SK-N-SH (cell line): ENCODE results near the gene MYO1B.

Source experiments
- CTCF ChIP-seq: fragments of 200-600 bp; sonication (generic); IDR thresholded peaks from 2 replicates; pipeline ENCODE4 v1.6.1; 2017; ENCODE audit warnings: antibody characterized with exemption, mild to moderate bottlenecking, moderate library complexity
- EZH2phosphoT487 ChIP-seq: fragments of 200-600 bp; sonication (generic); IDR thresholded peaks from 2 replicates; pipeline ENCODE4 v1.6.1; 2017; ENCODE audit warnings: low read depth, mixed run types, mild to moderate bottlenecking, antibody characterized with exemption, moderate library complexity, borderline replicate concordance
- GABPA ChIP-seq: IDR thresholded peaks from 2 replicates; pipeline ENCODE4 v1.4.0; 2012; ENCODE audit warnings: low read depth, mild to moderate bottlenecking
- MAX ChIP-seq: IDR thresholded peaks from 2 replicates; pipeline ENCODE4 v1.4.0; 2012; ENCODE audit warnings: low read depth
- MEF2A ChIP-seq: IDR thresholded peaks from 2 replicates; pipeline ENCODE4 v1.4.0; 2012; ENCODE audit warnings: low read depth, borderline replicate concordance
- PBX3 ChIP-seq: IDR thresholded peaks from 2 replicates; pipeline ENCODE4; 2012
- POLR2AphosphoS5 ChIP-seq: IDR thresholded peaks from 2 replicates; pipeline ENCODE4 v1.6.1; 2012; ENCODE audit warnings: low read depth, low read length
- RXRA ChIP-seq: IDR thresholded peaks from 2 replicates; pipeline ENCODE4 v1.4.0; 2012; ENCODE audit warnings: low read depth, mild to moderate bottlenecking, borderline replicate concordance
- SIN3A ChIP-seq: IDR thresholded peaks from 2 replicates; pipeline ENCODE4 v1.6.1; 2012; ENCODE audit warnings: low read depth, mild to moderate bottlenecking, low read length, moderate library complexity, borderline replicate concordance
- SMC3 ChIP-seq: IDR thresholded peaks from 2 replicates; pipeline ENCODE4 v1.6.1; 2012; ENCODE audit warnings: low read depth, low read length, improper control_type of control experiment
- TF ChIP-seq, protein P1 (sequence below): fragments of 150-350 bp; IDR thresholded peaks from 2 replicates; pipeline ENCODE4 v1.6.1; 2017; ENCODE audit warnings: antibody characterized with exemption, low read length, low read depth, borderline replicate concordance

GRCh38 chr2:191415858-191416257 lies 170.7 kb downstream of the MYO1B start:
- no peak for TF ChIP-seq EZH2phosphoT487
- no peak for TF ChIP-seq PBX3
- TF ChIP-seq POLR2AphosphoS5: no peak
- TF ChIP-seq CTCF: no peak
- TF ChIP-seq, protein P1, sequence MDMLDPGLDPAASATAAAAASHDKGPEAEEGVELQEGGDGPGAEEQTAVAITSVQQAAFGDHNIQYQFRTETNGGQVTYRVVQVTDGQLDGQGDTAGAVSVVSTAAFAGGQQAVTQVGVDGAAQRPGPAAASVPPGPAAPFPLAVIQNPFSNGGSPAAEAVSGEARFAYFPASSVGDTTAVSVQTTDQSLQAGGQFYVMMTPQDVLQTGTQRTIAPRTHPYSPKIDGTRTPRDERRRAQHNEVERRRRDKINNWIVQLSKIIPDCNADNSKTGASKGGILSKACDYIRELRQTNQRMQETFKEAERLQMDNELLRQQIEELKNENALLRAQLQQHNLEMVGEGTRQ: no peak
- TF ChIP-seq MAX: no peak
- TF ChIP-seq RXRA: no peak
- TF ChIP-seq MEF2A: no peak
- TF ChIP-seq SMC3: no peak
- no peak for TF ChIP-seq GABPA
- no peak for TF ChIP-seq SIN3A
